ENCODE data around the gene NWD2.
"Not testable (repeated sequence)": the region's sequence is repeated elsewhere in the genome, so short reads cannot be mapped to it uniquely, and the experiment has no call there.

The NWD2 gene

GRCh38 chr4:37487668-37488067 lies 243.1 kb downstream of the NWD2 start:
- Histone ChIP-seq H3K27ac (no peak overlapping the region), H3K27me3 (no peaks in the 10 kb centered on the region; the same call in 1 of the 2 replicates), H3K4me1 (no peaks in the 10 kb centered on the region), H3K4me3 (no peak overlapping the region), H3K9me3 (no peaks in the 10 kb centered on the region), H4K20me1 (no peaks in the 10 kb centered on the region), H3K36me3 (no peaks in the 10 kb centered on the region), H3K4me2 (no peak overlapping the region), H3K9ac (no peak overlapping the region)
- TF ChIP-seq Cebpa-rat (IDR thresholded peaks at IDR 0.05), result no peak

DNA sequence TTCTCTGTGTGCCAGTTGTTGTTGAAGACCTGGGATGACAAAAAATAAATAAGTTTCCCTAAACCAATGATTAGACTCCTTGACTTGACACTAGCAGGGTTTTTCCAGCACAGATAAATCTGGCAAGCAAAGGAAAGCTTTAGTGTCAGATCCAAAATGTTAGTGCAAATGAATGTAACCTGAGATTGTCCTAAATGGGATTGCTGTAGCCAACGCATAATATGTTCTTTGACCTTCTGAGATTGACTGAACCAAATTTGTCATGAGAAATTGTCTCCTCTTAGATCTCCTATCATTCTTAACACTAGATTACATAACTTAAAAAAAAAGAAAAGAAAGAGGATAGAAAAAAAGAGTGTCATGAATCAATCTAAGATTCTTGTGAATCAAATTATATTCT lies 245.2 kb downstream of the NWD2 start:
- Histone ChIP-seq H3K27me3 (no peaks in the 10 kb centered on the region; the same call in 1 of the 2 replicates), H3K9ac (no peak overlapping the region), H3K9me3 (no peaks in the 10 kb centered on the region)

GRCh38 chr4:37490391-37491347 lies 246.1 kb downstream of the NWD2 start:
- H3K4me3 ChIP-seq, result no peak overlapping the region

More for the DNA sequence above, 245.2 kb downstream of the NWD2 start:
- no peak for TF ChIP-seq Cebpa-rat (IDR thresholded peaks at IDR 0.05)
- Histone ChIP-seq H3K36me3 (no peaks in the 10 kb centered on the region), H4K20me1 (no peaks in the 10 kb centered on the region), H3K4me3 (no peak overlapping the region), H3K4me1 (no peaks in the 10 kb centered on the region), H3K27ac (no peak overlapping the region), H3K4me2 (no peak overlapping the region)

GRCh38 chr4:37495353-37495752 lies 250.8 kb downstream of the NWD2 start:
- H3K4me2 ChIP-seq, H3K9me3 ChIP-seq, H3K27ac ChIP-seq, H4K20me1 ChIP-seq, H3K4me1 ChIP-seq, H3K27me3 ChIP-seq, H3K4me3 ChIP-seq, H3K36me3 ChIP-seq, H3K9ac ChIP-seq: not testable (repeated sequence)

More at GRCh38 chr4:37490391-37491347, 246.1 kb downstream of the NWD2 start:
- Histone ChIP-seq H3K27me3 (no peaks in the 10 kb centered on the region; the same call in 1 of the 2 replicates), H3K36me3 (no peaks in the 10 kb centered on the region), H3K4me2 (no peak overlapping the region), H3K9ac (no peak overlapping the region), H3K9me3 (no peaks in the 10 kb centered on the region), H4K20me1 (no peaks in the 10 kb centered on the region), H3K27ac (no peak overlapping the region), H3K4me1 (no peaks in the 10 kb centered on the region)
- TF ChIP-seq Cebpa-rat (IDR thresholded peaks at IDR 0.05), result no peak
